Pancreas (tissue), 10 donors: ENCODE results near the gene FHDC1. TPM values are rescaled to one million over a fixed set of nuclear protein-coding genes. Genes with fewer than 3 reads are reported as not detected.

ENCODE experiments used
- ATAC-seq, 4 donors: fragments of 200-7000 bp; cut with Tn5 transposase; one replicate each; pipeline versions ENCODE4 v1.8.0 to v1.9.1; 2020; ENCODE audit warnings: mild to moderate bottlenecking in 4 of 4, moderate library complexity in 4 of 4
- DNase-seq, 6 donors: peaks; one replicate each; pipeline ENCODE4 v3.0.0-alpha.2; 2020
- FAIRE-seq: peaks from 2 replicates; lab custom pipeline; 2012; peaks lifted over from hg19 to GRCh38; lab: Jason Lieb, UNC
- H3K27ac ChIP-seq, 4 donors: fragments of 200-600 bp; sonication (generic); 1 replicate in 3 of 4; 2 replicates in 1 of 4; pipeline versions ENCODE4 v1.5.0 to v1.8.0; 2020
- H3K27me3 ChIP-seq, 4 donors: fragments of 200-600 bp; one replicate each; pipeline ENCODE4 v1.8.0; 2021
- H3K36me3 ChIP-seq, 3 donors: fragments of 200-600 bp; sonication (generic) in 1 of 3; one replicate each; pipeline versions ENCODE4 v1.5.0 to v1.8.0; 2020 to 2021
- H3K4me1 ChIP-seq, 3 donors: fragments of 200-600 bp; one replicate each; pipeline ENCODE4 v1.8.0; 2021
- H3K4me3 ChIP-seq, 4 donors: fragments of 200-600 bp; sonication (generic) in 2 of 4; one replicate each; pipeline versions ENCODE4 v1.5.0 to v1.8.0; 2020 to 2021
- H3K9me3 ChIP-seq, 4 donors: fragments of 200-600 bp; one replicate each; pipeline ENCODE4 v1.8.0; 2021
- WGBS, 2 donors: extraction: QIAGEN DNeasy Blood & Tissue Kit; methylation state at CpG; one replicate each; pipeline ENCODE4 v1.1.7; 2013; 5-methylcytosine and 5-hydroxymethylcytosine counted together
- intact Hi-C, 3 donors: fragments of 100-400 bp; cut with DNase I; formaldehyde crosslinking; loops; one replicate each; pipeline versions ENCODE4 v1.11.1 to v1.14.2; 2022
- polyA plus RNA-seq, 2 donors: library from polyadenylated mRNA; stranded (reverse); fragments of 200-250 nt; gene quantifications; one replicate each; pipeline ENCODE4 v1.2.3, GENCODE V29; 2013
- total RNA-seq, 6 donors: library from RNA; stranded (reverse); fragmentation: NEBNext Ultra II Directional in 4 of 6; extraction: Animal tissue kit (Norgen Biotek cat#: 25700) in 4 of 6; gene quantifications; one replicate each; pipeline versions ENCODE4 v1.2.1 to v1.2.4, GENCODE V29; 2021 to 2023
- TF ChIP-seq, protein P1 (sequence below), 4 donors: fragments of 200-600 bp; sonication (generic) in 3 of 4; IDR thresholded peaks; one replicate each; pipeline versions ENCODE4 v1.5.0 to v1.8.0; 2021; ENCODE audit warnings: antibody characterized with exemption in 4 of 4
- donor health status: healthy with polysubstance abuse.
- donor health status: DM: no; HTN: no; CAD: no; lungs with moderate emphysema.
- donor health status: DM: no; HTN: no; CAD: no.
- donor health status: control.
- donor health status: control.
- donor health status: Bipolar disorder and iron deficiency.
- donor health status: DM: yes; HTN: yes; CAD: no.
- donor health status: DM: no; HTN: no; CAD: no.
- donor health status: DM: no; HTN: no; CAD: no.
- donor health status: DM: yes; HTN: yes; CAD: no.

Gene FHDC1
- total and polyA plus RNA-seq, 8 donors, result 0.68 to 1.5 (median 1.0) TPM

DNA sequence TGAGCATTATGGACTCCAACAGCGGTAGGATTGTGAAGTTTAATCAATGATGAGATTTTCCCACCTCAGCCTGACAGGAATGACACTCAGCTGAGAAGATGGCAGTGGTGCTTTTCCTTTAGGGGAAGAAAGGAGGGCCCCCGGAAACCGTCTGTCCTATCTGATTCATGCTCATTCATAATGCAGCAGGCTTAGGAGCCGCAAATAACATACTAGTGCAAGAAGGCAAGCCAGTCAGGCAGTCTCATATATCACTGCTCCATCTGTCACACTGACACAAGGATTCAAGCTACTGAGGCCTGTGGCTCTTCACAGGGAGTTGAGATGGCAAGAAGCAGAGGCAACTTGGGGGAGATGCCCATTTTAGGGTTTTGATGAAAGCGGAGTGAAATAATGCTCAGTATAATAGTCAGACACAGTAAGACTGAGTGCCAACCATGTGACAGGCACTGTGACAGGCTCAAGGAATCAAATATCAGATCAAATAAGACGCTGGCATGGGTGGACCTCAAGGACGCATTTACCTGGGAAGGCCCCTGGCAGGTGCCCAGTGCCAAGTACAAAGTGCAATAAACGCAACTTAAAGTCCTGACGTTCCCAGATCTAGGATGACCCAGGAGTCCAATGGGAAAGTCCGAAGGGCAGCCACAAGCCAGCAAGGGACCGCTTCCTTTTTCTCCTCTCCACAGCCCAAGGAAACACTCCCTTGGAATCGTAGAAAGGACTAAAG is 63.4 kb downstream of the FHDC1 start:
- H3K27ac ChIP-seq, result no peak overlapping the region
- TF ChIP-seq, protein P1, sequence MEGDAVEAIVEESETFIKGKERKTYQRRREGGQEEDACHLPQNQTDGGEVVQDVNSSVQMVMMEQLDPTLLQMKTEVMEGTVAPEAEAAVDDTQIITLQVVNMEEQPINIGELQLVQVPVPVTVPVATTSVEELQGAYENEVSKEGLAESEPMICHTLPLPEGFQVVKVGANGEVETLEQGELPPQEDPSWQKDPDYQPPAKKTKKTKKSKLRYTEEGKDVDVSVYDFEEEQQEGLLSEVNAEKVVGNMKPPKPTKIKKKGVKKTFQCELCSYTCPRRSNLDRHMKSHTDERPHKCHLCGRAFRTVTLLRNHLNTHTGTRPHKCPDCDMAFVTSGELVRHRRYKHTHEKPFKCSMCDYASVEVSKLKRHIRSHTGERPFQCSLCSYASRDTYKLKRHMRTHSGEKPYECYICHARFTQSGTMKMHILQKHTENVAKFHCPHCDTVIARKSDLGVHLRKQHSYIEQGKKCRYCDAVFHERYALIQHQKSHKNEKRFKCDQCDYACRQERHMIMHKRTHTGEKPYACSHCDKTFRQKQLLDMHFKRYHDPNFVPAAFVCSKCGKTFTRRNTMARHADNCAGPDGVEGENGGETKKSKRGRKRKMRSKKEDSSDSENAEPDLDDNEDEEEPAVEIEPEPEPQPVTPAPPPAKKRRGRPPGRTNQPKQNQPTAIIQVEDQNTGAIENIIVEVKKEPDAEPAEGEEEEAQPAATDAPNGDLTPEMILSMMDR (IDR thresholded peaks at IDR 0.05), result no peak
- H3K36me3 ChIP-seq, result no peaks in the 10 kb centered on the region
- ATAC-seq (no peak), FAIRE-seq (no peak), DNase-seq (no peak)
- H3K27me3 ChIP-seq, result no peaks in the 10 kb centered on the region
- H3K4me3 ChIP-seq, result no peak overlapping the region
- H3K4me1 ChIP-seq, result no peaks in the 10 kb centered on the region
- intact Hi-C loops, result no loop called here
- no peaks in the 10 kb centered on the region for H3K9me3 ChIP-seq
- 69 to 70% methylated on average over 12 of the region's 12 CpGs for WGBS, 2 donors

DNA sequence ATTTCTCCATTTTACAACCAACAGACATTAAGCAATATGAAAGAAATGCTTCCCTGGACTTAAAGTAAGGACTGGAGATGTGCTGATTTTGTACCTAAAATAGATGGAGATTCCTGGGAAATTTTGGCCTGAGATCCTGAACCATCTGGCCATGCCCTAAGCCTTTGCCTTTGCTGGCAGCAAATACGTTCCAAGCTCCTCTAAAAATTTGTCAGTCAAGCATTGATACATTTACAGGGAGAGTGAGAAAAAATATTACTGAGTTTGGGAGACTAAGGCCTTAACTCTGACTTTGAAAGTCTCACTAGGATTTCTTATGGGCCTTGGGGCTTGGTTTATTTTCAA is 63.9 kb downstream of the FHDC1 start:
- Histone ChIP-seq H3K27ac (no peak overlapping the region), H3K4me1 (no peaks in the 10 kb centered on the region), H3K9me3 (no peaks in the 10 kb centered on the region), H3K36me3 (no peaks in the 10 kb centered on the region), H3K4me3 (no peak overlapping the region), H3K27me3 (no peaks in the 10 kb centered on the region)
- DNase-seq (no peak), FAIRE-seq (no peak), ATAC-seq (no peak)
- WGBS, 2 donors, result 64 to 86% methylated on average over 1 of the region's 1 CpG
- intact Hi-C loops, result no loop called here
- TF ChIP-seq, protein P1 (IDR thresholded peaks at IDR 0.05), result no peak

DNA sequence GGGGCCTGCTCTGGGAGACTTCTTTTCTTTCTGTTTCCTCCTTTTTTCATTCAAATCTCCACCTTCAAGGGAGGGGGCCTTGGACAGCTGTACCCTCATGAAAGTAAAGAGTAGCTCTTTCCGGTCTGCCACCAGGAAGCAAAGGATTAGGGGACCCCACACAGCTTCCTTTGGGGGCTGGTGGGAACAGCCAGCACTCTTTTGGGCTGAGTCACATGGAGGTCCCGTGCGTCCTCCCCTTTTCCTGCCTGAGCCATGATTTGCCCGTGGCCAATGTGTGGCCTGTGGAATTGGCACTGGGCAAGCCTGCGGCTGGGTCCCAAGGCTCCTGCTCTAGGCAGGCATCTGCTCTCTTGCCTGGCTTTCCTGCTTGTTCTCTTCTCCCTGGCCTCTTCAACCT is 65.5 kb downstream of the FHDC1 start:
- no peaks in the 10 kb centered on the region for H3K27me3 ChIP-seq
- intact Hi-C loops, result no loop called here
- H3K27ac ChIP-seq, result no peak overlapping the region
- DNase-seq (peak in 1 of 6 donors; percentile 37), FAIRE-seq (no peak), ATAC-seq (no peak)
- TF ChIP-seq, protein P1 (IDR thresholded peaks at IDR 0.05), result no peak
- 83 to 90% methylated on average over 5 of the region's 5 CpGs for WGBS, 2 donors
- no peaks in the 10 kb centered on the region for H3K9me3 ChIP-seq
- H3K4me1 ChIP-seq, result no peaks in the 10 kb centered on the region
- H3K4me3 ChIP-seq, result no peak overlapping the region
- no peaks in the 10 kb centered on the region for H3K36me3 ChIP-seq

DNA sequence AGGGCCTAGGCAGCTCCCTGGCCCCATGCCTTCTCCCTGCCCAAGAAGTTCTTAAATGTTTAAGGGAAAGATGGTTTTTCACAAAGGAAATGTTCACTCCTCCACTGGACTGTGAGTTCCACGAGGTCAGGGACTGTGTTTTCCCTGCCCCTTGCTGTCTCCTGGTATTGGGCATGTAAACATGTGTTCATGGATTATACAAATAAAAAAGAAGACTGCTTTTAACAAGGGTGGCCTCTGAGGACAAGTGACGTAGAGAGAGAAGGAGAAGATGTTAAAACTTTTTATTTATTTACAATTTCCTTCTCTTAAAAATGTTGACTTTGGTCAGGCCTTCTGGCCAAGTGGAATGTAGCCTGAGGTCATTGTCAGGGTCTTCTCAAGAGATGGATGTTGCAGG is 66.0 kb downstream of the FHDC1 start:
- no peak for DNase-seq
- intact Hi-C loops, result no loop called here
- H3K9me3 ChIP-seq, result no peaks in the 10 kb centered on the region
- no peaks in the 10 kb centered on the region for H3K4me1 ChIP-seq
- WGBS, 2 donors, result 29 to 30% methylated on average over 2 of the region's 2 CpGs
- no peak for FAIRE-seq
- no peak for ATAC-seq
- no peak overlapping the region for H3K27ac ChIP-seq
- no peaks in the 10 kb centered on the region for H3K27me3 ChIP-seq
- H3K36me3 ChIP-seq, result no peaks in the 10 kb centered on the region
- TF ChIP-seq, protein P1 (IDR thresholded peaks at IDR 0.05), result no peak
- no peak overlapping the region for H3K4me3 ChIP-seq

DNA sequence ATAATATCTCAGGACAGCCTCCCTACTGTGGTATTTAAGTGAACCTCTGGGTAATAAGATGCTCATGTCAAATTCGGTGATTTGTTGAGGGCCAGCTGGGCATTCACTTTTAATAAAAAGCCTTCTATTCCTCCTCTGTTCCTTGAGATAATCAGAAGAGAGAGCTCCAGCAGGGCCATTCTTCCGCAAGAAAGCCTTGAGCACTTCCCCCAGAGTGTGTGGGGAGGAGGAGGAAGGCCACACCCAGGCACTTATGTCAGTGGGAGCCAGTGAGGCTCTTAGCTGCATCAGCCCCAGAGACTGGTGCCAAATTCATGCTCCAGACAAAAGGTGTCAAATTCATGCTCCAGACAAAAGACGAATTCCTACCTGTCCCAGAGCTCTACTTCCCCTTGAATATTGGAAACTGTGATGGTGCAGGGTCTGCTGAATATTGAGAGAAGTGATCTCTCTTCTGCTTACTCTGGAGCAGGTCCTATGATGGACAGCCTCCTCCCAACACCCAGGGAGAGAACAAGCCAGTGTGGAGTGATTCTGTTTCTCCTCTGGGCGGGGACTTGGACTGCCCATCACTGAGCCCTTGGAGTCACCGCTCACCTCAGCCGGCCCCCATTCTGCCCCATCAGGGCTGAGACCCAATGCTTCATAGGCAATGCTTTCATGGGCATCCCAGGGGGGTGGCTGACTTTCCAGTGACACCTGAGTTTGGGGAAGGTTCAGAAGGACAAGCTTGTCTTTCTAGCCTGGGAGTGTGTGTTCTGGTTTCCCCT is 68.1 kb downstream of the FHDC1 start:
- H3K36me3 ChIP-seq, result no peaks in the 10 kb centered on the region
- H3K4me1 ChIP-seq, result no peaks in the 10 kb centered on the region
- H3K9me3 ChIP-seq, result no peaks in the 10 kb centered on the region
- no peak for ATAC-seq
- no peak overlapping the region for H3K27ac ChIP-seq
- TF ChIP-seq, protein P1 (IDR thresholded peaks at IDR 0.05), result no peak
- no peak overlapping the region for H3K4me3 ChIP-seq
- DNase-seq, result peak in 1 of 6 donors; percentile 24
- intact Hi-C loops, result no loop called here
- H3K27me3 ChIP-seq, result no peaks in the 10 kb centered on the region
- no peak for FAIRE-seq
- 67 to 71% methylated on average over 6 of the region's 6 CpGs for WGBS, 2 donors
